SJCRH30 (cell line): Measurements from ENCODE around the gene RAB35. TPM values are rescaled to one million over a fixed set of nuclear protein-coding genes. Genes with fewer than 3 reads are reported as not detected.

Source experiments
- DNase-seq, 2 experiments: peaks; one replicate each; pipeline ENCODE4 v3.0.0-alpha.2; 2015 to 2020
- H3K27ac ChIP-seq: fragments of 250-450 bp; sonication (Bioruptor Pico); 2 replicates; pipeline ENCODE4 v1.5.1; 2020; ENCODE audit warnings: mild to moderate bottlenecking, moderate library complexity
- H3K27me3 ChIP-seq: fragments of 250-450 bp; sonication (Bioruptor Pico); 2 replicates; pipeline ENCODE4 v1.5.1; 2020; ENCODE audit warnings: mild to moderate bottlenecking, moderate library complexity
- H3K36me3 ChIP-seq: fragments of 250-450 bp; sonication (Bioruptor Pico); 2 replicates; pipeline ENCODE4 v1.5.1; 2020; ENCODE audit warnings: mild to moderate bottlenecking, moderate library complexity
- H3K4me1 ChIP-seq: fragments of 250-450 bp; sonication (Bioruptor Pico); 2 replicates; pipeline ENCODE4 v1.5.1; 2020; ENCODE audit warnings: mild to moderate bottlenecking, moderate library complexity
- H3K4me3 ChIP-seq: fragments of 250-450 bp; sonication (Bioruptor Pico); 2 replicates; pipeline ENCODE4 v1.5.1; 2020; ENCODE audit warnings: mild to moderate bottlenecking, moderate library complexity
- H3K9me3 ChIP-seq: fragments of 250-450 bp; sonication (Bioruptor Pico); replicated peaks from 2 replicates; pipeline ENCODE4 v1.5.1; 2020; ENCODE audit warnings: mild to moderate bottlenecking, moderate library complexity
- total RNA-seq: library from RNA; depleted of rRNA; stranded (reverse); fragments of >200 nt; shearing (Covaris generic); gene quantifications from 2 replicates; pipeline ENCODE4 v1.2.3, GENCODE V29; 2014

Gene RAB35
- total RNA-seq, 1 experiment from 2014 or later = 27.6 TPM

GRCh38 chr12:120072472-120073249 is 43.9 kb downstream of the RAB35 start:
- Histone ChIP-seq H3K27ac (no peak overlapping the region), H3K9me3 (no peaks in the 10 kb centered on the region), H3K27me3 (no peaks in the 10 kb centered on the region), H3K4me3 (no peak overlapping the region), H3K4me1 (no peaks in the 10 kb centered on the region), H3K36me3 (no peaks in the 10 kb centered on the region)
- DNase-seq = no peak

DNA sequence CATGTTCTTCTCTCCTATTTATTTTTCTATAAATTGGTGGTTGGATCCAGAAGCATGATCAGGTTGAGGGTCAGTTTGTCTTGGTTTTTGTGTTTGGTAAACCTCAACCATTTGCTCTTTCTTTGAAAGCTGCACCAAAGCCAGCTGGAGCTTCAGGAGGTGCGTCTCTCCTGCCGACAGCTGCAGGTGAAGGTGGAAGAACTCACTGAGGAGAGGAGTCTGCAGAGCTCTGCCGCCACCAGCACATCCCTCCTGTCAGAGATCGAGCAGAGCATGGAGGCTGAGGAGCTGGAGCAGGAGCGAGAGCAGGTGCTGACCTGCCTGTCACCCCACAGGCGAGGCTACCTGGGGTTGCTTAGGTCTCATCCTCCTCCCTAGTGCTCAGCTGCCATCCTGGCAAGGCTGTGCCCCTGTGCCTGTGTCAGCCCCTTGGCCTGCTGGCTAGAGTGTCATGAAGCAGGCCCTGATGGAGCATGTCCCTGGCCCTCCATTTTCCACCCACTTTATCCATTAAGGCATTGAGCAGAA is 45.0 kb downstream of the RAB35 start:
- H3K4me1 ChIP-seq = no peaks in the 10 kb centered on the region
- no peaks in the 10 kb centered on the region for H3K9me3 ChIP-seq
- no peaks in the 10 kb centered on the region for H3K36me3 ChIP-seq
- no peaks in the 10 kb centered on the region for H3K27me3 ChIP-seq
- no peak overlapping the region for H3K4me3 ChIP-seq
- no peak overlapping the region for H3K27ac ChIP-seq
- DNase-seq = no peak

DNA sequence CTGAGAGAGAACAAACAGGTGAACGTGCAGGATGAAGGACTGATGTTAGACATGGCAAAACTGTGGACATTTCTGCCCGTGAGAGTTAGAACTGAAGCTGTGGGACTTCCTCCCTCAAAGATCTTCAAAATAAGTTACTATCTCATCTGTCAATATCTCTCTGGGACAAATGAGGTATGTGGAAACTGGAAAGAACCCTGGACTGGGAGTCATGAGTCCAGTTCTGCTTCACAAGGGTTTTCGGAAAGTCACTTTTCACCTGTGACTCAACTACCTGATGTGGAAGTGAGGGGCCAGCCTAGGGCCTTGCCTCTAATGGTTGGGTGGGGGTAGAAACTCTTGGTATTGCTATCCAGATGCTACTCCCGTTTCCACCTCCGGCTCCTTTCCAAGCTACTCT is 47.3 kb downstream of the RAB35 start:
- Histone ChIP-seq H3K9me3 (no peaks in the 10 kb centered on the region), H3K27ac (no peak overlapping the region), H3K36me3 (no peaks in the 10 kb centered on the region), H3K4me3 (no peak overlapping the region), H3K4me1 (no peaks in the 10 kb centered on the region), H3K27me3 (no peaks in the 10 kb centered on the region)
- DNase-seq = no peak

DNA sequence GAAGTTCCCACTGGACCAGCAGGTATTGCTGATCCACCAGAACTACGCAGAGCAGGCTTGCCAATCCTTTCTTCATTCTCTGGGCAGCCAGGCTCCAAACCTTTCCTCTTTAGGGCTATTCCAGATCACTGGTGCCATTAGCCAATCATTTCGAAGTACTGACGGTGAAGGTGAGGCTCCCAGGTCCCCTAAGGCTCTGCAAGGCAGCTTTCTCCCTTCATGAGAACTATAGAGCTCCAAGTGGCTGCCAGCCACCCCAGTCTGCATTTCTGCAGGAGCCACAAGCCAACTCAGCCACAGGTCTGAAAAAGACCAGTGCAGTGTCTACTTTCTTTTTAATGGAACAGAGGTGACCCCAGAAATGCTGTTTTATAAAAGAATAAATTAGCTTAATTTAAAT is 48.7 kb downstream of the RAB35 start:
- Histone ChIP-seq H3K4me1 (no peaks in the 10 kb centered on the region), H3K36me3 (no peaks in the 10 kb centered on the region), H3K27ac (no peak overlapping the region), H3K9me3 (no peaks in the 10 kb centered on the region), H3K4me3 (no peak overlapping the region), H3K27me3 (no peaks in the 10 kb centered on the region)
- DNase-seq = no peak

DNA sequence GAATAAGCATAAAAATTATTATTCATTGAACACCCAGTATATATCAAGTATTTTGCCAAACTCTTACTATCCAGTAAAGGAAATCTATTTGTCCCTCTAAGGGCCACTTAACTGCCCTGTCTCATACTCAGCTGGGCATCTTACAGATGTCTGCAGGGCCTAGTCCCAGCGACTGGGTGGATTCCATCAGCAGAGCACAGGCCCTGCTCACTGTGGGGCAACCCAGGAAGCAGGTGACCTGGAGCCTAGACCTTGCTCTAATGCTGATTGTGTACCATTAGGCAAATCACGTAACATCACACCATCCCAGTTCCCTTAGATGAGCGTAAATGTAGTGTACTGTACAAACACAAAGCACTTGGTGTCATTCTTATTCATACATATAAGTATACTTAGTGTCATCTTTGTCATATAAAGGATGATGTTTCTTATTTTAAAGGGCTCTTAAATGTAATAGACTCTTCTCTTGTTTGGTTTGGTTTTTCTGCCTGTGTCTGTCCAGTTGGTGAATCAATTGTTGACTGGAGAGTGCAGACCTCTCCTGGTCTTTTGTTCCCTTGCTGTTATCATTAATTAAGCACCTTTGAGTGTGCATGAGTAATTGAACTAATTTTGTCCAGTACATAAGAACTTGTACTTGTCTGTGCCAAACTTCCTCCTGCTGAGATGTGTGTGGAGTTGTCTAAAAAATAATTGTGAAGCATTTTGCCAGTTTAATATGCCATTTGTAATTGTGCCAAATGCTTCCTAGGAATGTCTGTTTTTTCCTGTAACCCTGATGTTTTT is 49.3 kb downstream of the RAB35 start:
- Histone ChIP-seq H3K36me3 (no peaks in the 10 kb centered on the region), H3K4me1 (no peaks in the 10 kb centered on the region), H3K9me3 (no peaks in the 10 kb centered on the region), H3K4me3 (no peak overlapping the region), H3K27me3 (no peaks in the 10 kb centered on the region), H3K27ac (no peak overlapping the region)
- no peak for DNase-seq

DNA sequence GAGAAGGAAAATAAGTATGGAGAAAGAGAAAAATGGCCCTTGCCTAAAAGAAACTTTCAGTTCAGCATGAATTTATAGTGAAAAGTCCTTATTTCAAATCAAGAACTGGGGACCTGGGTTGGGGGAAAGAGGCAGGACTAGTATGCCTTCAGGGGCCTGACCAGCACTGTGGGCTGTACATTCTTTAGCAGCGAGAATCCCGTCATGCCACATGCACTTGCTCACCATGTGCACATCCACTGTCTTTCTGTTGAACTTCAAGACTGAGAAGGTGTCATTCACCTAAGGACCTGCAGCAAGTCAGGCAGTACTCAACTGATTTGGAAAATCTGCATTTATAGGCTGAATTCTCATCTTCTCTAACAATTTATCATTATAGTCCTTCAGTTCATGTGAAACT is 50.2 kb downstream of the RAB35 start:
- Histone ChIP-seq H3K27ac (no peak overlapping the region), H3K4me3 (no peak overlapping the region), H3K4me1 (no peaks in the 10 kb centered on the region), H3K9me3 (no peaks in the 10 kb centered on the region), H3K36me3 (no peaks in the 10 kb centered on the region), H3K27me3 (no peaks in the 10 kb centered on the region)
- no peak for DNase-seq

DNA sequence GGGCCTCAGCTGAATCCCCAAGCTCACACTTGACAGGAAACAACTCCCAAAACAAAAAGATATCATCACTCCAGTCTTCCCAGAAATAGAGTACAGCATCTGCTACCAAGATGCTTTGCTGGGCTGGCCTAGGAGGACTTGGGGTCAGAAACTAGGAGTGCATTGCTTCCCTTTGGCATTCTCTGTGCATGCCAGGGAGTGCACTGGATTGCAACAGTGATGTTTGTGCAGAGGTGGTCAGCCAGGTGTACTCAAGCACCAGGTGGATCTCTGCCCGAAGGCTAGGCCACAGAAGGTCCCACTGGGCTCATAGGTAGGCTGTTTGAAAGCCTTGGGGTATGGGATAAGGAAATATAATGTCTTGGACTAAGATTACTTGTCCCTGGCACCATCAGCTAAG is 51.1 kb downstream of the RAB35 start:
- Histone ChIP-seq H3K9me3 (no peaks in the 10 kb centered on the region), H3K27ac (no peak overlapping the region), H3K36me3 (no peaks in the 10 kb centered on the region), H3K4me1 (no peaks in the 10 kb centered on the region), H3K4me3 (no peak overlapping the region), H3K27me3 (0 out of 2 replicates have a peak, but pooled peaks cover 3% of the 10 kb centered on the region)
- no peak for DNase-seq

GRCh38 chr12:120064054-120064940 is 52.3 kb downstream of the RAB35 start:
- no peaks in the 10 kb centered on the region for H3K9me3 ChIP-seq
- no peak for DNase-seq
- peaks cover 3% of the 10 kb centered on the region; the same call in 1 of the 2 replicates for H3K27me3 ChIP-seq
- no peak overlapping the region for H3K27ac ChIP-seq
- no peak overlapping the region for H3K4me3 ChIP-seq
- no peaks in the 10 kb centered on the region for H3K36me3 ChIP-seq
- H3K4me1 ChIP-seq = no peaks in the 10 kb centered on the region

GRCh38 chr12:120062976-120063579 is 53.5 kb downstream of the RAB35 start:
- Histone ChIP-seq H3K4me3 (no peak overlapping the region), H3K27ac (no peak overlapping the region), H3K27me3 (peaks cover 6% of the 10 kb centered on the region; the same call in 1 of the 2 replicates), H3K36me3 (no peaks in the 10 kb centered on the region), H3K9me3 (no peaks in the 10 kb centered on the region), H3K4me1 (no peaks in the 10 kb centered on the region)
- no peak for DNase-seq

- no peak overlapping the region for H3K4me3 ChIP-seq
- no peak for DNase-seq
- no peaks in the 10 kb centered on the region for H3K4me1 ChIP-seq
- H3K27me3 ChIP-seq = peaks cover 6% of the 10 kb centered on the region; the same call in 1 of the 2 replicates
- no peaks in the 10 kb centered on the region for H3K36me3 ChIP-seq
- no peak overlapping the region for H3K27ac ChIP-seq
- no peaks in the 10 kb centered on the region for H3K9me3 ChIP-seq
These were observed 54.9 kb downstream of the RAB35 start for GRCh38 chr12:120061575-120062214.

- Histone ChIP-seq H3K36me3 (no peaks in the 10 kb centered on the region), H3K4me1 (no peaks in the 10 kb centered on the region), H3K27ac (no peak overlapping the region), H3K9me3 (no peaks in the 10 kb centered on the region), H3K27me3 (peaks cover 6% of the 10 kb centered on the region; the same call in 1 of the 2 replicates), H3K4me3 (no peak overlapping the region)
- DNase-seq = no peak
These were observed 55.8 kb downstream of the RAB35 start for GRCh38 chr12:120060717-120061116.

- no peak overlapping the region for H3K27ac ChIP-seq
- no peak overlapping the region for H3K4me3 ChIP-seq
- no peaks in the 10 kb centered on the region for H3K36me3 ChIP-seq
- H3K27me3 ChIP-seq = peaks cover 6% of the 10 kb centered on the region; the same call in 1 of the 2 replicates
- no peaks in the 10 kb centered on the region for H3K4me1 ChIP-seq
- no peak for DNase-seq
- no peaks in the 10 kb centered on the region for H3K9me3 ChIP-seq
These were observed 56.4 kb downstream of the RAB35 start for GRCh38 chr12:120060196-120060595.

GRCh38 chr12:120056739-120057138 is 59.8 kb downstream of the RAB35 start:
- no peak overlapping the region for H3K27ac ChIP-seq
- no peaks in the 10 kb centered on the region for H3K36me3 ChIP-seq
- no peak overlapping the region for H3K4me3 ChIP-seq
- H3K9me3 ChIP-seq = no peaks in the 10 kb centered on the region
- DNase-seq = no peak
- no peaks in the 10 kb centered on the region for H3K4me1 ChIP-seq
- H3K27me3 ChIP-seq = peaks cover 6% of the 10 kb centered on the region; the same call in 1 of the 2 replicates
